CMK (cell line): ENCODE data around the gene ARHGAP23.

Experiments used
- DNase-seq: peaks from one replicate; pipeline ENCODE4 v3.0.0-alpha.2; 2010; ENCODE audit warnings: low read depth

ARHGAP23 gene, protein sequence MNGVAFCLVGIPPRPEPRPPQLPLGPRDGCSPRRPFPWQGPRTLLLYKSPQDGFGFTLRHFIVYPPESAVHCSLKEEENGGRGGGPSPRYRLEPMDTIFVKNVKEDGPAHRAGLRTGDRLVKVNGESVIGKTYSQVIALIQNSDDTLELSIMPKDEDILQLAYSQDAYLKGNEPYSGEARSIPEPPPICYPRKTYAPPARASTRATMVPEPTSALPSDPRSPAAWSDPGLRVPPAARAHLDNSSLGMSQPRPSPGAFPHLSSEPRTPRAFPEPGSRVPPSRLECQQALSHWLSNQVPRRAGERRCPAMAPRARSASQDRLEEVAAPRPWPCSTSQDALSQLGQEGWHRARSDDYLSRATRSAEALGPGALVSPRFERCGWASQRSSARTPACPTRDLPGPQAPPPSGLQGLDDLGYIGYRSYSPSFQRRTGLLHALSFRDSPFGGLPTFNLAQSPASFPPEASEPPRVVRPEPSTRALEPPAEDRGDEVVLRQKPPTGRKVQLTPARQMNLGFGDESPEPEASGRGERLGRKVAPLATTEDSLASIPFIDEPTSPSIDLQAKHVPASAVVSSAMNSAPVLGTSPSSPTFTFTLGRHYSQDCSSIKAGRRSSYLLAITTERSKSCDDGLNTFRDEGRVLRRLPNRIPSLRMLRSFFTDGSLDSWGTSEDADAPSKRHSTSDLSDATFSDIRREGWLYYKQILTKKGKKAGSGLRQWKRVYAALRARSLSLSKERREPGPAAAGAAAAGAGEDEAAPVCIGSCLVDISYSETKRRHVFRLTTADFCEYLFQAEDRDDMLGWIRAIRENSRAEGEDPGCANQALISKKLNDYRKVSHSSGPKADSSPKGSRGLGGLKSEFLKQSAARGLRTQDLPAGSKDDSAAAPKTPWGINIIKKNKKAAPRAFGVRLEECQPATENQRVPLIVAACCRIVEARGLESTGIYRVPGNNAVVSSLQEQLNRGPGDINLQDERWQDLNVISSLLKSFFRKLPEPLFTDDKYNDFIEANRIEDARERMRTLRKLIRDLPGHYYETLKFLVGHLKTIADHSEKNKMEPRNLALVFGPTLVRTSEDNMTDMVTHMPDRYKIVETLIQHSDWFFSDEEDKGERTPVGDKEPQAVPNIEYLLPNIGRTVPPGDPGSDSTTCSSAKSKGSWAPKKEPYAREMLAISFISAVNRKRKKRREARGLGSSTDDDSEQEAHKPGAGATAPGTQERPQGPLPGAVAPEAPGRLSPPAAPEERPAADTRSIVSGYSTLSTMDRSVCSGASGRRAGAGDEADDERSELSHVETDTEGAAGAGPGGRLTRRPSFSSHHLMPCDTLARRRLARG (N-terminal part only)

DNA sequence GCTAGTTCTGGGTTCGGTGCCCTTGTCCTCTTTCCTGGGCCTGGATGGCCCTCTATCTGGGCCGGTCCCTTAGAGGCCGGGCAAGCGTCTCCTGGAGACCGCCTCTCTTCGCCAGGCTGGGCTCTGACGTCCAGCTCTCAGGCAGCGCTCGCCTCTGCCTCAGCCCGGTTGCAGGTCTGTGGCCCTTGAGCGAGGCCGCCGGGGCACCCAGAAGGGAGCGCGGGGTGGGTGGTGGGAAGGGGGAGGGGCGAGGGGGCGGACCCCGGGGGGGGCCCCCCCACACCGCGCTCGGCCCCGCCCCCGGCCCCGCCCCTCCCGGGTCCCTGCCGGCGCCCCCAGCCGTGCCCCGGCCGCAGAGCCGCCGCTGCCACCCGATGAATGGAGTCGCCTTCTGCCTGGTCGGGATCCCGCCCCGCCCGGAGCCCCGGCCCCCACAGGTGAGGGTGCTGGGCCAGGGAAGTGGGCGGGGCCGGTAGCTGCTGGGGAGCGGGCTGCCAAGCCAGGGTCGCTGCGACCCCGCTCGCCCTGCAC is at the start of gene ARHGAP23:
Gene ARHGAP23, plus strand, starts transcription at position 353 of the 531 bp plus-strand sequence. Its CDS starts 22 bp downstream, at position 375.
- DNase-seq, result no peak

DNA sequence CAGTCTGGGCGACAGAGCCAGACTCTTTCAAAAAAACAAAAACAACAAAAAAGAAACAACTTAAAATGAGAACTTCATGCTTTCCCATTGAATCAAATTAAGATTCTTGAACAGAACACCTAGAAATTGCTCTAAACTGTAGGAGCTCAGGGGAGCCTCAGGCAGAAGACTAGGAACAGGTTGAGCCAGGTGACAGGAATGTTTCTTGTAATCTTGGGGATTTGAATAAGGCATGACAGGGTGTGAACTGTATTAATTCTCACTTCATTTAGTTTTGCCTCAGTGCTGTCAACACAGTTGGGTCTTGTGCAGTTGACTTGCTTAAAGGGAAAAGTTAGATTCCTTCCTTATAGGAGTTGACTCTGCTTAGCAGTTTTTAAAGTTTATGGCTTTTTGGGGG is 48.8 kb upstream of the ARHGAP23 start:
- DNase-seq, result no peak

DNA sequence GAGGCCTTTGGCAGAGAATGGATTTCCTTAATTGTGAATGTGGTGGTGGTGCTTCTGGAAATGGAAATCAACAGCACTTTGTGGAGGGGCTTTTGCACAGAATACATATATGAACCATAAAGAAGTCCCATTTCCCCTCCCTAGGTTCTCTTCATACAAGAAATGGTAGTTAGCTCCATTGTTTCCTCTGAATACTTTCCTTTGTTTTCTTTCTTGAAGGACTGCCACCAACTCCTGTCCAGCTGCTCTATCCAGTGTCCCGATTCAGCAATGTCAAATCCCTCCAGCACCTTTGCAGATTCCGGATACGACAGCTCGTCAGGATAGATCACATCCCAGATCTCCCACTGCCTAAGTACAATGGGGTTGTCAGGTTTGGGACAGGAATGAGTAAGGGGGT is 33.2 kb upstream of the ARHGAP23 start:
- no peak for DNase-seq

DNA sequence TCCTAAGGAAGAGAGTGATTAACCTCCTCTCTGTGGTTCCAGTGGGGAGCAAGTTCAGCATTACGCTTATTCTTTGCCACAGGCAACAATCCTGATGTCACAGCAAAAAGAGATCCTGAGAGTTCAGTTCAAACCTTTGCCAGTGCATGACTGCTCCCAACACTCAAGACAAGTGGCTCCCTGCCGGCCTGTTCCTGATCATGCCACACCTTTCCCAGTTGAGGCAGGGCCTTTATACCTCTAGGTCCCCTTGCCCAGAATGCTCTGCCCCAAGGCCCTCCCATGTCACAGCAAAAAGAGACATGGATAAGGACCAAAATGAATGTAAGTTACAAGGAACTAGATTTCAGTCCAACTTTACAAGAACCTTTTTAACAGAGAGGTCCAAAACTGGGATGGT is 31.0 kb upstream of the ARHGAP23 start:
- DNase-seq, result no peak

DNA sequence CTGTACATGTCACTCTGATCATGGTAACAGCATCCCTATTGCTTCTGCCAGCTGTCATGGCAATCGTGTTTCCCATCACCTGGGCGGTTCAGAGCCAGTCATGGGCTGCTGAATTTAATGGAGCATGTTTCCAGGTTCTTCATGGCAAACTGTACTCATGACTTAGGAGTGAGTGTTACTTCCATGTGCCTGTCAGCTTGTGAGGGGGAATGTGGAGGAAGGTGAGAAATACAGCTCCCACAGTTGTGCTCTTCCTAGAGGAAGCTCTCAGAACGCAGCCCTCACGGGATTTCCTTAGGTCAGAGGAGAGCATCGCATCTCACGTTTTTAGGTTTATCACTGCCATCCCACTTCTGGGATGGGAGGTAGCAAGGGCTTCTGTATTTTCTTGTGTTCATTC is 28.0 kb upstream of the ARHGAP23 start:
- DNase-seq, result no peak

DNA sequence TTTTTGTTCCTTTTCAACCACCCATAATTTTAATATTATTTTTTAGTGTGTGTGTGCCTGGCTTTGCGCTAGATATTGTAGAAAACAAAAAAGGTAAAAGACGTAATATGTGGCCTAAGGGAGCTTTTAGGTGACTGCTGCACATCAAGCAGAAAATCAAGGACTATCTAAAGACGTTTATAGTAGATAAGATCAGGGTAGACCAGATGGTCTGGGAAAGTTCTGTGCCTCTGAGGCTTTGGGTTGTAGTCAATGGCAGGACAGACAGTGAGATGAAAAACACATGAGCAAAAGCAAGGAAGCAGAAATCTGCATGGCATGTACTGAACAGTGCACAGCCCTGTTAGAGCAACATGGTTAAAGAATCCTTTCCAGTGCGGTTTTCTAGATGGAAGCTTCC is 26.8 kb upstream of the ARHGAP23 start:
- no peak for DNase-seq

DNA sequence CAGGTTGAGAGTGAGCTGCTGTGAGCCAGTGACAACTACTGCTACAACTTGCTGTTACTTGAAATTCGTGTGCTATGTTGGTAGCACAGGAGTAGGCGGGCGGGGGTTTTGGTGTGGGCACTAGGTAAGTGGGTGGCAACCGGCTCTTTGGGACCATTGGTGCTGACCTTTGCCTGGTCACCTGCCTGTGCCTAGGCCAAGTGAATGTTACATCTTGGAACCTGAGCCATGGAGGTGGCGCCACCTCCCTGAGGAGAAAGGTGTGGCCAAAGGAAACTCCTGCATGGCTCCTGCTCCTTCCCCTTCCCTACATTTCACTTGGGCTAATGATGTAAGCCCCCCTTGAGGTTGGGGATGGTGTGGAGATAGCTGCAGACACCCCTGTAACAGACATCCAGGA is 25.4 kb upstream of the ARHGAP23 start:
- no peak for DNase-seq

DNA sequence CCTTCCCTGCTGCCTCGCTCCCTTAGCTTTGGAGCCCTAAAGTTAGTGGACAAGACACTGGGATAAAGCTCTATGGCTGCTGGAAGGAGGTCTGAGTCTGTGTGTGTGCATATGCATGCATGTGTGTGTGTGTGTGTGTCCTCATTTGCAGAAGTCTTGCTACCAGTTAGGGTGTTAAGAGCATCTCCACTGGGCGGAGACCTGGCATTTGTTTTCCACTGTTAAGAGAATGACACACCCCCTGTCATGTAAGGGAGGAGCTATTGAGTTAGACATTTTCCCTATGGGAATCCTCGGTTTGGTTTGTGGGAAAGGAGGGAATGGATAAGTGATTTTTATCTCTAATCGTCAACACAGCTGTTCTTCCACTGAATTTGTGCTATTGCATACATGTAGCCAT is 24.8 kb upstream of the ARHGAP23 start:
- no peak for DNase-seq

DNA sequence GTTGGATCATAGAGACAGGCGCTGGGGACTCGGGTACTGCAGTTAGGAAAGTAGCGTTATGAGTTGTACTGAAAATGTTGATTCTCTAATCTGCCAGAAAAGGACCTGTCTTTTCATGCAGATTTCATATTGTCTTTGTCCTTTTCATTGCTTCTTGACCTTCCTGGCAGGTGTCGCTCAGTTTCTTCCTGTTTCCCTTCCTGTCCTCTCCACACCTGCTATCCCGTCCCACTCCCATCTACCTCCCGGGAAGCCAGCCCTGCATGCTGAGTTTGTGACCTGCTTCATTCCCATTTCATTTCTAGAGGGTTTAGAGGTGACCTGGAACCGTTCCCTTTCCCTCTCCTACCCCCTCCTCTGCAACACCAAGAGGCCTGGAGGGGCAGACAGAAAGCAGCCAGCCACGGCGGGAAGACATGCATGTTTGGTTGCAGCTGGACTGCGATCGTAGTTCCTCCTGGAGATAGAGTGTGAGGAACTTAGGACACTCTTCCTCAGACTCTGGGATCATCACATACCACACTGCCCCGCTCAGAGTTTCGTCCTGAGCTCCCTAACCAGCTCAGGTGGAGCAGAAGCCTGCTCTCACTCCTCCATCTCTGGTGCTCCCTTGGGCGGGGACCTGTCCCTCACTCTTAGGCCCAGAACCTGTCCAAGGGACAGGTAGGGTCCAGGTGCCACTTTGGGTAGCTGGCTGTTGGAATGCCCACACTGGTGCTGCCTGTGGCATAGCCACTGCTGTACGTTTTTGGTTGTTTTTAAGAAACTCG is 23.9 kb upstream of the ARHGAP23 start:
- DNase-seq, result no peak

DNA sequence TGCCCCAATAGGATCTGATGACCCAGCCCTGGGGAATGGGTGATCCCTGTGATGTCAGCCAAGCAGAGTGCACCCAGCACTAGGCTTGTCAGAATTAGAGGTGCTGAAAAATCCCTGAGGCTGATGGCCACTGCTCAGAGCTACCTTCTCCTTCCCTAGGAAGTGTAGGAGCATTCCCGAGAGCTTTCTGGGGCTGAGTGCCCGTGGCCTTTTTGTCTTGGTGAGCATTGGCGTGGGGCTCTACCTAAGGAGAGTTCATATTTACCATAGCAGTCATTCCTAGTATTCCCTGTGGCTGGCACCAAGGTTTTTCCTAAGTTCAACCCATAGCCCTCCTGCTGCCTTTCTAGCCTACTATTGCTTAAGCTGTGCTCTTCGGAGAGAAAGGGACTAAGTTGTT is 22.6 kb upstream of the ARHGAP23 start:
- DNase-seq, result no peak

DNA sequence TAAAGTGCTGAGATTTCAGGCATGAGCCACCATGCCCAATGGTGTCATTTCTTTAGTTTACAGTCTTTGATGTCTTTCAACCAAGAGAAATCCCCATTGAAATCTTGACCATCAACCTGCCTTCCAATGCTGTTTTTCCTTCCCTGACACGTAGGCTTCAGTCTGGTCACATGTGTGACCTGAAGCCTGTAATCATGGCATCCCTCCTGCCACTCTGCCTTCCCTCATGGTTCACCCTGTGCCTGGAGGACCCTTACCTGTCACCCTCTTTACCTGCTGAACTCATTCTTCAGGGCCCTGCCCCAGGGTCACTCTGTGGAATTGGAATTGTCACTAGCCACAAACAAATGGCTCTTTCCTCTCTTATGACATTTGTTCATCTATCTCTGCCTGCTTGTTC is 18.1 kb upstream of the ARHGAP23 start:
- no peak for DNase-seq

DNA sequence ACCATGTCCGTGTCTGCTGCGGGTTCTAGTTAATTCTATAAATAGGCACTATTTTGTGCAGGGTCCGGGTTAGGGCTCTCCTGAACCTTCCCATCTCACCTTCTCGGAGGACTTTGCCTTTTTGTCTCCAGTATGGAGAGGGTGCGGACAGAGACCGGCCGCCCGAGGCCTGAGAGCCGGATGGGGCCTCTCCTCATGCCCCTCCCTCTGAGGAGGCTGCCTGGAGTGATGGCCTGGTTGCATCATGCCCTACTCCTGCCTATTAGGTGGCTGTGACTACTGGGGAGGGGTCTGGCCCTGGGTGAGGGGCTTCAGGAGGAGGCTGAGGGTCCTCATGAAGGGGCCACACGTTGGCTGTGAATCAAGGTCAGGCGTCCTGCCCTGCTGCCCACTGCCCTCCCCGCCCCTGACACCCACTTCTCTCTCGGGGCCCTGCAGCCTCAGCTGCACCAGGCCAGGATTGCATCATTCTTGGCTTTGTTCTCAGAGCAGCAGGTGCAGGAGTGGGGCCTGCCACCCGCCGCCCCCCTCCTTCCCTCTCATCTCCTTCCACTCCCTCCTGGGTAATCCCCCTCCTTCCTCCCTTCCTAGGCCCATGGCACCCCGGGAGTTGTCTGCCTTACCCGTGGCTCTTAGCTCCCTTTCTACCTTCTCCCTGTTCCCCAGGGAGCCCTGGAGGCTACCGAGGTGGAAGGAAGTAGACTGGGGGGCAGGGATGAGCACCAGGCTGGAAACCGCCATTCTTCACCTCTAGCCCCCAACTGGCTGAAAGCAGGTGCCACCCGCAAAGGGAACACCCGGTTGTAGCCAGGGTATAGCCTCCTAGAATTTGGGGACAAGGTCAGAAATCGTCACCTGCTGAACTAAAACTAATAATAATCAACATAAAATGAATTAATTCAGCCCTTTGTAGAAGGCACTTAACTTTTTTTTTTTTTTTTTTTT is 12.7 kb upstream of the ARHGAP23 start:
- no peak for DNase-seq

DNA sequence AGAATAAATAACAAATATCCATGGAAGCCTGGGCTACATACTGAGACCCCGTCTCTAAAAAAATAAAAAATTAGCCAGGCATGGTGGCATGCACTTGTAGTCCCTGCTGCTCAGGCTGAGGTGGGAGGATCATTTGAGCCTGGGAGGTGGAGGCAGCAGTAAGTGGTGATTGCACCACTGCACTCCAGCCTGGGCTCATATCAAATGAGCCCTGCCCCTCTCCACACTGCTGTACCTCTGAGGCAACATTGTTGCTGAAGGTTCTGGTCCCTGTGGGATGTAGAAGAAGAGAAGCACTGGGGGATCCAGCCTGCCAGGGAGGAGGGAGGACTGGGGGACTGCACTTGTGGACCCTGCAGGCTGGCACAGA is 11.4 kb upstream of the ARHGAP23 start:
- DNase-seq, result no peak

DNA sequence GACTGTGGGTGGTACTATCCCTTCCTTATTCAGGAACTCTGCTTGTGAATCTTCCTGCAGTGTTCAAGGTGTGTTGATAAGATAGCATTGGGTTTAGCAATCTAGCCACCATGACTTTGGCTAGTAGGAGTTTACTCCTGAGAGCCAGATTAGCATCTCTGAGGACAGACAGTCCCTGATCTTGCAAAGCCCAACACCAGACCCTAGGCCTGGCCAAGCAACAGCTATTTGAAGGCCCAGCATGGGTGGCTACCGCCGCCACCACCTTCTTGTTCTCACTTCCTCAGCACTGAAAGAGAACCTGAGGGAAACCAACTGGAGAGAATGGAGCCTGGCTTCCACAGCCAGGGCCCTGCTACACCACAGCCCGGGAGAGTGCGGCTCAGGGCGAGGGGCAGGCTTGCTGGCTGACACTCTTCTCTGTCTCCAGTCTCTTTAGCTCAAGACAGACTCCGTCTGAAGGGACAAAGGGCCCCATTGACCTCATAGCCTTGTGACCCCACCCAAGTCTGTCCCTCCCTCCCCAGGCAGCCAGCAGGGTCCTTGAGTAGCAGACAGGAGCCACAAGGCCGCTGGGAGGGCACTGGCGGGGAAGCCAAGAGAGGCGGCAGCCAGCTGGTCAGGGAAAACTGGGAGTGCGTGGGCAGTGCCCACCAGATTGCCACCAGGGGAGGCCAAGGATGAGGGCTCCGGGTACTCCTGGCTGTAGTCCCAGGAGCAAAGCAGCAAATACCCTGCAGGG is 10.9 kb upstream of the ARHGAP23 start:
- DNase-seq, result peak; percentile 75

DNA sequence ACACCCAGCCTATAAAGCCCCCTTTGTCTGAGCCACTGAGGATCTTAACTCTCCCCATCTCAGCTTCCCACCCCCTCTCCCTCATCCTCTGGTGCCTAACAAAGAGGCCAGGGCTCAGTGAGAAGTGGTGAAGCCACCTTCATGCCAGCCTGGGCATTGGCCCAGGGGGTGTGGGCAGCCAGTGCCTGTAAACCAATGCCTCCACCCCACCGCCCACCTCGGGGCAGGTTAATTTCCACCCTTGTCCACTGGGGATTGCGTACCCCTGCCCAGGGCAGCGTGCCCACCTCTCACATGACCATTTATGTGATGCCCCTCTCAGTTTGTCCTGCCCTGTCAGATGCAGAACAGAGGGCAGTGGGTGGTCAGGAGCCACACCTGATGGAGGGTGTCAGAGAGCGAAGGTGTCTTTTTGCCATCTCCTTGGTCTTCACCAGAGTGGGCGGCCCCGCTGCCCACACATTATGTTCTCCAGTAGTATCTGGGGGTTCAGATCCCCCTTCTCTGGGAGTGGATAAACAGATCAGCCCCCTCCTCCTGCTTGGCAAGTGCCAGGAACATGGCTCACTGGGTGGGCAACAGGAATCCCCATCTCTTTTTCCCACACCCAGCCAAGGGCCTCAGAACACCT is 10.1 kb upstream of the ARHGAP23 start:
- no peak for DNase-seq

DNA sequence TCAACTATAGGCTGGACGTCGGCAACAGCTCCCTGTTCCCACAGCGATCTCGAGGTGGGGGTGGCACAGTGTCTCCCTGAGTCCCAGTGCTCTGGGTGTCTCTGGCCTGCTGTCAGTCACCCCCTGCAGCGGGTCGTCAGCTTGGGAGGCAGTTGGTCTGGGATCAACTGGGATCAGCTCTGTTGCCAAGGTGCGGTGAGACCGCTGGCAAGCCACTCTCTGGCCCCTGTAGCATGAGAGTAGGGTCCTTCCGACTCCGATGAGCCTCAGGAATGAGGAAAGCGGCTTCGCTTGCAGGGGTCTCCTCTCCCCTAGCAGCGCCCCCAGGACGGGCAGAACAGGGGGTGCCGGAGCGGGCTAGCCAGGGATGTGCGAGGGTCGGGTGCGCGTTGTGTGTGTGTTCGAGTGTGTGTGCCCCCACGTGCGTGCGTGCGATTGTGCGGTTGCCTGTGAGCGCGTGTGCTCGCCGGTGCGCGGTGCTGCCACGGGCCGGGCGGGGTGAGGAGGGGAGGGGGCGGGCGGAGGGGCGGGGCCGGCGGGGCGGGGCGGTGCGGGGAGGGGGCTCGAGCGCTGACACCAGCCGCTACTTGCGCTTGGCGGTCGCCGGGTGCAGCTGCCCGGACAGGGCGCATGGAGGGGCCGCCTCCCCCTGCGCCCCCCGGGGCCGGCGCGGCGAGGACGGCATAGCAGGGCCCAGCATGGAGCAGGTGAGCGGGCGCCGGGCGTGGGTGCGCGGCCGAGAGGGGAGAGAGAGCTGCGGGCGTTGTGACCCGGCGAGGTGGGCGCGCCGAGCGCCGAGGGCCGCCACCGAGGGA is 9.4 kb upstream of the ARHGAP23 start:
- DNase-seq, result no peak

DNA sequence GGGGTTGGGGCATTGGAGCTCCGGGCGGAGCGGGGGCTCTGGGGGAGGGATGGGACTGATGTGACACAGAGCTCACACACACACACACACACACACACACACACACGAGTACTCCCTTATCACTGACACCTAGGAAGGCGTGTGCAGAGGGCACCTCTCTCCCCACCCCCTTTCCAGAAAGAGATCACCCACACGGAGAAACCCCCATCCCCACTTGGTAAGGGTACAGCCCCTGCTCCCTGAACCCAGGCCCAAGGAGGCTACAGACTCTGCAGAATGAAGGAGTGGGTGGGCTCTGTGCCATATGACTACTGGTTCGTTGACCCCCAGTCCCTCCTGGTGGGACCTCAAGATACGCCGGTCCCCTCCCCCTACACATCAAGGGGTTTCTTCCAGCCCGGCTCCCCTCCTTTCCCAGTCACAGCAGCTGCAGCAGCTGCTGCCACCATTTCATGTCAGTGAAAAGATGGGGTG is 8.7 kb upstream of the ARHGAP23 start:
- no peak for DNase-seq

DNA sequence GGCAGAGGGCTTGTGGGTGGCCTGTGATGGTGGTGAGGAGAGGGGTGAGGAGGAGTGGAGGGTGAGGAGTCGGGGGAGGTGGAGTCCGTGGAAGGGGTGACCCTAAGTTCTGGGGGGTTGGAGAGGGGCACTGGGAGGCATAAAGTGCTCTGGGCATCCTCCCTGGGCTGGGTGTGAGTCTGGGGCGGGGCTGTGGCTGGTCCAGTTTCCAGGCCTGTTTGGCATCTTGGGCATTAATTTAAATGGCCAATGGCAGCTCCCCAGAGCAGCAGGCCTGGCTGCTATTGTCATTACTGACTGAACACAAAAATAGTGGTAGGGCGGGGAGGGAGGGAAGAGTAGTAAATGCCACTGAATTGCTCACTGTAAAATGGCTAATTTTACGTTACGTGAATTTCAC is 7.7 kb upstream of the ARHGAP23 start:
- DNase-seq, result no peak
